SK-N-SH (cell line): ENCODE results near the gene FAM20A. TPM values are rescaled to one million over a fixed set of nuclear protein-coding genes. Genes with fewer than 3 reads are reported as not detected.

Experiments
- CTCF ChIA-PET: fragments of 300-600, 350-600 bp; formaldehyde crosslinking; extraction: SDS; loops from one replicate; lab custom pipeline; 2021; lab: Yijun Ruan, JAX
- POLR2A ChIA-PET: fragments of 350-600 bp; sonication (Branson Sonifier 250); formaldehyde crosslinking; extraction: SDS; loops from one replicate; lab custom pipeline; 2020; ENCODE audit warnings: antibody characterized with exemption, inconsistent platforms; lab: Yijun Ruan, JAX
- DNase-seq: peaks from one replicate; pipeline ENCODE4 v3.0.0; 2012
- H2AFZ ChIP-seq: fragments of 200-600 bp; sonication (generic); 2 replicates; pipeline ENCODE4 v1.8.1; 2016; ENCODE audit warnings: antibody characterized with exemption, mild to moderate bottlenecking, low read depth
- H3F3A ChIP-seq: fragments of 200-600 bp; sonication (generic); replicated peaks from 2 replicates; pipeline ENCODE3; 2016; ENCODE audit warnings: antibody characterized with exemption, mild to moderate bottlenecking; ENCODE audit not compliant: insufficient read depth
- H3K27ac ChIP-seq, 2 experiments: fragments of 200-500 bp in 1 of 2; fragments of 200-600 bp in 1 of 2; sonication (Bioruptor generic) in 1 of 2; sonication (generic), shearing (Covaris generic) in 1 of 2; 2 replicates each; pipeline versions ENCODE4 v1.5.1 to v1.6.1; 2014 to 2016; ENCODE audit warnings: low read depth in 2 of 2, inconsistent platforms in 1 of 2, low read length in 1 of 2, mild to moderate bottlenecking in 1 of 2, mixed read lengths in 1 of 2
- H3K27me3 ChIP-seq: fragments of 200-600 bp; sonication (generic), shearing (Covaris generic); 2 replicates; pipeline ENCODE4 v1.6.1; 2016; ENCODE audit warnings: mixed run types; ENCODE audit not compliant: insufficient read depth
- H3K36me3 ChIP-seq, 2 experiments: fragments of 200-500 bp in 1 of 2; fragments of 200-600 bp in 1 of 2; sonication (Bioruptor generic) in 1 of 2; sonication (generic) in 1 of 2; replicated peaks in 1 of 2; 2 replicates each; pipeline versions ENCODE3 to v1.5.1; 2014 to 2016; ENCODE audit warnings: low read length in 1 of 2, mild to moderate bottlenecking in 1 of 2; ENCODE audit not compliant: insufficient read depth in 2 of 2, control insufficient read depth in 1 of 2
- H3K4me1 ChIP-seq, 2 experiments: fragments of 200-500 bp in 1 of 2; fragments of 200-600 bp in 1 of 2; sonication (Bioruptor generic) in 1 of 2; sonication (generic), shearing (Covaris generic) in 1 of 2; 2 replicates each; pipeline versions ENCODE4 v1.5.1 to v1.6.1; 2014 to 2016; ENCODE audit warnings: low read depth in 1 of 2, low read length in 1 of 2, mixed run types in 1 of 2; ENCODE audit not compliant: insufficient read depth in 2 of 2, control insufficient read depth in 1 of 2
- H3K4me2 ChIP-seq: fragments of 200-600 bp; sonication (generic), shearing (Covaris generic); 2 replicates; pipeline ENCODE4 v1.6.1; 2017; ENCODE audit warnings: mixed run types
- H3K4me3 ChIP-seq, 2 experiments: fragments of 200-500 bp in 1 of 2; fragments of 200-600 bp in 1 of 2; sonication (Bioruptor generic) in 1 of 2; sonication (generic), shearing (Covaris generic) in 1 of 2; 2 replicates each; pipeline versions ENCODE4 v1.5.1 to v1.8.1; 2014 to 2016; ENCODE audit warnings: low read depth in 2 of 2, inconsistent platforms in 1 of 2, low read length in 1 of 2, mild to moderate bottlenecking in 1 of 2, mixed read lengths in 1 of 2, moderate library complexity in 1 of 2
- H3K79me2 ChIP-seq: fragments of 200-600 bp; sonication (generic); 2 replicates; pipeline ENCODE4 v1.8.1; 2017; ENCODE audit warnings: mild to moderate bottlenecking; ENCODE audit not compliant: insufficient read depth
- H3K9ac ChIP-seq: fragments of 200-600 bp; sonication (generic); 2 replicates; pipeline ENCODE4 v1.6.1; 2017; ENCODE audit warnings: mixed run types
- H3K9me2 ChIP-seq: fragments of 200-600 bp; sonication (generic); 2 replicates; pipeline ENCODE4 v1.6.1; 2017; ENCODE audit warnings: mixed run types
- H3K9me3 ChIP-seq: fragments of 200-600 bp; sonication (generic); 2 replicates; pipeline ENCODE4 v1.6.1; 2017; ENCODE audit warnings: mixed run types, mild to moderate bottlenecking, moderate library complexity
- H4K20me1 ChIP-seq: fragments of 200-600 bp; sonication (generic); 2 replicates; pipeline ENCODE4 v1.6.1; 2017; ENCODE audit warnings: mild to moderate bottlenecking, mixed run types; ENCODE audit not compliant: insufficient read depth
- CHD2 ChIP-seq: fragments of 150-350 bp; IDR thresholded peaks from 2 replicates; pipeline ENCODE4 v1.6.1; 2018; ENCODE audit warnings: low read length; ENCODE audit not compliant: partially characterized antibody
- EP300 ChIP-seq, 2 experiments: IDR thresholded peaks; 2 replicates each; pipeline versions ENCODE4 v1.4.0 to v1.6.1; 2012; ENCODE audit warnings: borderline replicate concordance in 1 of 2, low read depth in 1 of 2, low read length in 1 of 2
- FOXJ3 ChIP-seq: sonication (generic); formaldehyde crosslinking; IDR thresholded peaks from 2 replicates; pipeline ENCODE4 v1.5.1; 2020; ENCODE audit warnings: mild to moderate bottlenecking, missing genetic modification reagents
- FOXM1 ChIP-seq: IDR thresholded peaks from 2 replicates; pipeline ENCODE4 v1.4.0; 2012; ENCODE audit warnings: low read depth, mild to moderate bottlenecking
- IRF3 ChIP-seq: fragments of 150-350 bp; IDR thresholded peaks from 2 replicates; pipeline ENCODE4 v1.6.1; 2016; ENCODE audit warnings: mild to moderate bottlenecking, low read depth, low read length
- JUND ChIP-seq: IDR thresholded peaks from 2 replicates; pipeline ENCODE4 v1.4.0; 2012
- MAX ChIP-seq: IDR thresholded peaks from 2 replicates; pipeline ENCODE4 v1.4.0; 2012; ENCODE audit warnings: low read depth
- MXI1 ChIP-seq: IDR thresholded peaks from 2 replicates; pipeline ENCODE4 v1.6.1; 2012; ENCODE audit warnings: mild to moderate bottlenecking, low read depth, low read length, improper control_type of control experiment
- NFIC ChIP-seq: IDR thresholded peaks from 2 replicates; pipeline ENCODE4 v1.4.0; 2012; ENCODE audit warnings: borderline replicate concordance
- NRF1 ChIP-seq: IDR thresholded peaks from 2 replicates; pipeline ENCODE4 v1.6.1; 2012; ENCODE audit warnings: low read depth, mild to moderate bottlenecking, low read length
- POLR2AphosphoS5 ChIP-seq: IDR thresholded peaks from 2 replicates; pipeline ENCODE4 v1.6.1; 2012; ENCODE audit warnings: low read depth, low read length
- REST ChIP-seq: IDR thresholded peaks from 2 replicates; pipeline ENCODE4 v1.6.1; 2012; ENCODE audit warnings: mild to moderate bottlenecking, low read depth, low read length, moderate library complexity
- SIN3A ChIP-seq: IDR thresholded peaks from 2 replicates; pipeline ENCODE4 v1.6.1; 2012; ENCODE audit warnings: low read depth, mild to moderate bottlenecking, low read length, moderate library complexity, borderline replicate concordance
- TAF1 ChIP-seq: IDR thresholded peaks from 2 replicates; pipeline ENCODE4 v1.6.1; 2012; ENCODE audit warnings: low read depth, mild to moderate bottlenecking, low read length, moderate library complexity, borderline replicate concordance
- TCF12 ChIP-seq: IDR thresholded peaks from 2 replicates; pipeline ENCODE4 v1.4.0; 2012
- USF1 ChIP-seq: IDR thresholded peaks from 2 replicates; pipeline ENCODE4 v1.4.0; 2012; ENCODE audit warnings: low read depth, borderline replicate concordance
- YY1 ChIP-seq: IDR thresholded peaks from 2 replicates; pipeline ENCODE4 v1.4.0; 2012; ENCODE audit warnings: low read depth, mild to moderate bottlenecking
- ZBTB33 ChIP-seq: IDR thresholded peaks from 2 replicates; pipeline ENCODE4 v1.4.0; 2012; ENCODE audit warnings: low read depth, borderline replicate concordance
- WGBS: methylation state at CpG from one replicate; pipeline ENCODE4 v1.1.6; 2017; ENCODE audit warnings: low lambda C conversion rate; 5-methylcytosine and 5-hydroxymethylcytosine counted together
- polyA plus RNA-seq, 3 experiments: library from polyadenylated mRNA; depleted of rRNA; stranded (reverse); fragments of >200 nt; gene quantifications; 2 replicates each; pipeline ENCODE4 v1.2.3, GENCODE V29; 2012

FAM20A gene
- polyA plus RNA-seq, 1 of the 3 experiments (the other 2 are of a cell fraction) = not detected

GRCh38 chr17:68560966-68561720, 40.0 kb downstream of the FAM20A start (continued):
- no peak for TF ChIP-seq SIN3A
- no peak for TF ChIP-seq MXI1
- no peak for TF ChIP-seq USF1
- TF ChIP-seq TAF1 = no peak
- no peak for TF ChIP-seq MAX
- TF ChIP-seq POLR2AphosphoS5 = no peak

GRCh38 chr17:68559316-68559715, 41.9 kb downstream of the FAM20A start:
- Histone ChIP-seq H3K9me3 (no peaks in the 10 kb centered on the region), H4K20me1 (no peaks in the 10 kb centered on the region), H3K27me3 (no peaks in the 10 kb centered on the region), H3K27ac (no peak overlapping the region), H2AFZ (no peak overlapping the region), H3K4me3 (no peak overlapping the region), H3K4me1 (no peaks in the 10 kb centered on the region), H3K9ac (no peak overlapping the region), H3K36me3 (no peaks in the 10 kb centered on the region), H3F3A (no peaks in the 10 kb centered on the region), H3K9me2 (no peaks in the 10 kb centered on the region), H3K4me2 (no peak overlapping the region), H3K79me2 (no peaks in the 10 kb centered on the region)
- TF ChIP-seq NRF1 = no peak
- TF ChIP-seq FOXJ3 (CRISPR knock-in tag) = no peak
- TF ChIP-seq YY1 = no peak
- no peak for TF ChIP-seq ZBTB33
- no peak for TF ChIP-seq MXI1
- no peak for TF ChIP-seq FOXM1
- TF ChIP-seq JUND = no peak
- TF ChIP-seq TCF12 = no peak
- TF ChIP-seq TAF1 = no peak
- no peak for TF ChIP-seq EP300 (IDR thresholded peaks at IDR 0.05; ENCODE audit: borderline replicate concordance in 1 of 2, low read depth in 1 of 2, low read length in 1 of 2)
- TF ChIP-seq REST = no peak
- TF ChIP-seq NFIC = no peak
- TF ChIP-seq IRF3 = no peak
- no peak for TF ChIP-seq CHD2
- DNase-seq = no peak
- 0% methylated on average over 1 of the region's 1 CpG for WGBS
- ChIA-PET CTCF (no interaction called here), POLR2A (no interaction called here)
